K562 (cell line): ENCODE measurements around the gene EPB41L4A. TPM values are rescaled to one million over a fixed set of nuclear protein-coding genes. Genes with fewer than 3 reads are reported as not detected.

Experiments
- ATAC-seq: fragments of 200-7000 bp; cut with Tn5 transposase; 3 replicates; pipeline ENCODE4 v1.9.1; 2020; ENCODE audit warnings: moderate library complexity
- BruUV-seq: library from RNA; stranded (reverse); fragments of 400-500 nt; replicated peaks from 2 replicates; lab custom pipeline; 2021; lab: Mats Ljungman, UMichigan
- CTCF ChIA-PET: fragments of 300-600 bp; formaldehyde crosslinking; extraction: SDS; loops from one replicate; lab custom pipeline; 2021; ENCODE audit warnings: low intra/inter-chr PET ratio; lab: Yijun Ruan, JAX
- POLR2A ChIA-PET: fragments of 300-600, 350-650 bp; sonication (Branson Sonifier 250); formaldehyde crosslinking; extraction: SDS; loops from one replicate; lab custom pipeline; 2021; ENCODE audit warnings: antibody characterized with exemption, inconsistent platforms; lab: Yijun Ruan, JAX
- DNase-seq, 4 experiments: peaks; one replicate each; pipeline versions ENCODE4 v3.0.0 to v3.0.0-alpha.2; 2011 to 2018; ENCODE audit warnings: low spot score in 3 of 4, mixed read lengths in 3 of 4; ENCODE audit errors: extremely low read depth in 1 of 4
- FAIRE-seq: peaks from 2 replicates; lab custom pipeline; 2011; peaks lifted over from hg19 to GRCh38; lab: Jason Lieb, UNC
- H2AFZ ChIP-seq: 2 replicates; pipeline ENCODE4 v1.6.0; 2011; ENCODE audit warnings: low read depth, low read length, control low read depth, inconsistent platforms
- H3K27ac ChIP-seq: fragments of 200-600 bp; 3 replicates; pipeline ENCODE4 v1.8.0; 2011; ENCODE audit warnings: low read depth, mild to moderate bottlenecking, control low read depth, inconsistent platforms, low read length, moderate library complexity, mixed read lengths; ENCODE audit errors: extremely low read depth
- H3K27me3 ChIP-seq, 2 experiments: fragments of 300-600 bp in 1 of 2; 2 replicates in 1 of 2; 3 replicates in 1 of 2; pipeline versions ENCODE4 v1.6.0 to v1.8.0; 2011; ENCODE audit warnings: inconsistent platforms in 2 of 2, low read length in 2 of 2, mild to moderate bottlenecking in 1 of 2, mixed read lengths in 1 of 2, moderate library complexity in 1 of 2; ENCODE audit not compliant: control insufficient read depth in 2 of 2, insufficient read depth in 2 of 2
- H3K36me3 ChIP-seq: fragments of 300-600 bp; 3 replicates; pipeline ENCODE4 v1.8.0; 2011; ENCODE audit warnings: mild to moderate bottlenecking, low read length, inconsistent platforms; ENCODE audit not compliant: control insufficient read depth, insufficient read depth
- H3K4me1 ChIP-seq, 2 experiments: fragments of 200-600 bp in 1 of 2; replicated peaks in 1 of 2; 2 replicates in 1 of 2; 3 replicates in 1 of 2; pipeline versions ENCODE4 v1.5.1 to v1.8.0; 2011; ENCODE audit warnings: inconsistent platforms in 2 of 2, low read length in 2 of 2, mild to moderate bottlenecking in 1 of 2, mixed read lengths in 1 of 2, moderate library complexity in 1 of 2; ENCODE audit not compliant: control insufficient read depth in 2 of 2, insufficient read depth in 2 of 2
- H3K4me2 ChIP-seq: 2 replicates; pipeline ENCODE4 v1.6.1; 2011; ENCODE audit warnings: low read length, control low read depth, inconsistent platforms, mixed read lengths; ENCODE audit not compliant: insufficient read depth
- H3K4me3 ChIP-seq: fragments of 200-600 bp; sonication (generic), shearing (Covaris generic); 2 replicates; pipeline ENCODE4 v1.5.1; 2016; ENCODE audit warnings: control low read depth, inconsistent platforms
- H3K79me2 ChIP-seq: fragments of 200-600 bp; 3 replicates; pipeline ENCODE4 v1.8.0; 2011; ENCODE audit warnings: low read length, inconsistent platforms; ENCODE audit not compliant: control insufficient read depth, insufficient read depth
- H3K9ac ChIP-seq, 2 experiments: 2 replicates each; pipeline versions ENCODE4 v1.6.0 to v1.6.1; 2011; ENCODE audit warnings: low read depth in 2 of 2, low read length in 2 of 2, control low read depth in 1 of 2, inconsistent platforms in 1 of 2, mild to moderate bottlenecking in 1 of 2, mixed read lengths in 1 of 2; ENCODE audit not compliant: insufficient read depth in 1 of 2
- H3K9me1 ChIP-seq: one replicate; pipeline ENCODE4 v1.6.0; 2011; ENCODE audit warnings: inconsistent platforms, mild to moderate bottlenecking, low read length, moderate library complexity; ENCODE audit not compliant: control insufficient read depth, insufficient read depth
- H3K9me3 ChIP-seq: replicated peaks from 2 replicates; pipeline ENCODE4 v1.5.1; 2011; ENCODE audit warnings: low read depth, low read length, inconsistent platforms; ENCODE audit not compliant: control insufficient read depth, insufficient read depth
- H4K20me1 ChIP-seq: replicated peaks from 2 replicates; pipeline ENCODE4 v1.6.1; 2011; ENCODE audit warnings: low read length, inconsistent platforms, mixed read lengths; ENCODE audit not compliant: control insufficient read depth, insufficient read depth
- ATF1 ChIP-seq, 2 experiments: fragments of 450-650 bp in 1 of 2; IDR thresholded peaks; 2 replicates each; pipeline ENCODE4 v1.6.1; 2016; ENCODE audit warnings: missing compliant biosample characterization in 1 of 2, missing genetic modification characterization in 1 of 2
- BCOR ChIP-seq: fragments of 450-650 bp; IDR thresholded peaks from 2 replicates; pipeline ENCODE4 v1.6.1; 2016
- ELK1 ChIP-seq: sonication (generic); formaldehyde crosslinking; IDR thresholded peaks from 2 replicates; pipeline ENCODE4 v1.8.1; 2022; ENCODE audit warnings: missing genetic modification reagents
- ETS1 ChIP-seq: conservative IDR thresholded peaks from 2 replicates; pipeline ENCODE4 v1.6.1; 2011; ENCODE audit warnings: low read depth, mild to moderate bottlenecking, low read length; ENCODE audit not compliant: control insufficient read depth
- HNRNPH1 ChIP-seq: fragments of 200-400 bp; formaldehyde crosslinking; optimal IDR thresholded peaks from 2 replicates; pipeline ENCODE3; 2017; ENCODE audit warnings: low read depth, mild to moderate bottlenecking, low read length, moderate library complexity
- PHF20 ChIP-seq: fragments of 450-650 bp; IDR thresholded peaks from 2 replicates; pipeline ENCODE4 v1.6.1; 2018; ENCODE audit not compliant: partially characterized antibody
- ZNF140 ChIP-seq: fragments of 250-450 bp; sonication (Bioruptor Pico); IDR thresholded peaks from 2 replicates; pipeline ENCODE4 v1.8.0; 2021; ENCODE audit warnings: moderate library complexity, mild to moderate bottlenecking, inconsistent platforms
- ZNF217 ChIP-seq: sonication (generic); formaldehyde crosslinking; IDR thresholded peaks from 2 replicates; pipeline ENCODE4 v1.8.0; 2022; ENCODE audit warnings: mild to moderate bottlenecking, missing genetic modification reagents
- ZNF24 ChIP-seq: fragments of 450-650 bp; IDR thresholded peaks from 2 replicates; pipeline ENCODE4 v1.6.1; 2016
- ZNF395 ChIP-seq: fragments of 200-800 bp; sonication (Bioruptor generic); IDR thresholded peaks from 2 replicates; pipeline ENCODE4 v1.6.1; 2017; ENCODE audit warnings: missing genetic modification characterization, missing compliant biosample characterization
- ZNF445 ChIP-seq: fragments of 250-450 bp; sonication (Bioruptor Pico); IDR thresholded peaks from 2 replicates; pipeline ENCODE4 v1.4.0; 2020; ENCODE audit warnings: low read depth, mild to moderate bottlenecking, moderate library complexity
- WGBS: fragments of 100-300 bp; shearing (Covaris generic); methylation state at CpG from one replicate; pipeline ENCODE4 v1.1.6; 2016; ENCODE audit warnings: low coverage, mixed read lengths; ENCODE audit not compliant: insufficient coverage; ENCODE audit errors: missing lambda C conversion rate; 5-methylcytosine and 5-hydroxymethylcytosine counted together
- in situ Hi-C: fragments of 300-500 bp; cut with MboI; formaldehyde crosslinking; loops from 4 replicates; pipeline ENCODE4 v1.15.0; 2018; ENCODE audit warnings: inconsistent platforms, mixed read lengths
- intact Hi-C: fragments of 100-400 bp; cut with micrococcal nuclease; formaldehyde crosslinking; loops from 2 replicates; pipeline ENCODE4 v1.14.2; 2022
- polyA plus RNA-seq, 8 experiments: library from polyadenylated mRNA; depleted of rRNA in 4 of 8; stranded (reverse) in 5 of 8; unstranded in 3 of 8; fragments of >200 nt; fragmentation: Nextera tagmentation in 2 of 8; fragmentation: Illumina TruSeq in 1 of 8; extraction: Ambion mirVana in 2 of 8; extraction: Trizol in 1 of 8; gene quantifications; 2 replicates each; pipeline versions ENCODE4 v1.2.1 to v1.2.3, GENCODE V29; 2011 to 2014; ENCODE audit warnings: inconsistent platforms in 1 of 8, missing spikeins in 1 of 8
- total RNA-seq, 7 experiments: library from RNA; depleted of rRNA in 6 of 7; stranded (reverse); fragments of >200 nt in 6 of 7; fragmentation: Illumina TruSeq in 2 of 7; extraction: Trizol in 2 of 7; gene quantifications; 2 replicates each; pipeline versions ENCODE4 v1.2.1 to v1.2.3, GENCODE V29; 2011 to 2021; ENCODE audit warnings: low replicate concordance in 1 of 7
- TF ChIP-seq, protein P1 (sequence below): fragments of 450-650 bp; formaldehyde crosslinking; IDR thresholded peaks from 2 replicates; pipeline ENCODE4 v1.4.0; 2022; ENCODE audit warnings: missing genetic modification characterization
- TF ChIP-seq, protein P2 (sequence below): fragments of 450-650 bp; IDR thresholded peaks from one replicate; pipeline ENCODE4 v1.6.1; 2018; ENCODE audit warnings: mild to moderate bottlenecking, moderate library complexity; ENCODE audit not compliant: partially characterized antibody

The EPB41L4A gene
- total and polyA plus RNA-seq, 9 of the 15 experiments (the other 6 are each of a cell fraction or from before 2014, with no cell fraction given), result 0.04 to 0.35 (median 0.12) TPM; not detected in 3

DNA sequence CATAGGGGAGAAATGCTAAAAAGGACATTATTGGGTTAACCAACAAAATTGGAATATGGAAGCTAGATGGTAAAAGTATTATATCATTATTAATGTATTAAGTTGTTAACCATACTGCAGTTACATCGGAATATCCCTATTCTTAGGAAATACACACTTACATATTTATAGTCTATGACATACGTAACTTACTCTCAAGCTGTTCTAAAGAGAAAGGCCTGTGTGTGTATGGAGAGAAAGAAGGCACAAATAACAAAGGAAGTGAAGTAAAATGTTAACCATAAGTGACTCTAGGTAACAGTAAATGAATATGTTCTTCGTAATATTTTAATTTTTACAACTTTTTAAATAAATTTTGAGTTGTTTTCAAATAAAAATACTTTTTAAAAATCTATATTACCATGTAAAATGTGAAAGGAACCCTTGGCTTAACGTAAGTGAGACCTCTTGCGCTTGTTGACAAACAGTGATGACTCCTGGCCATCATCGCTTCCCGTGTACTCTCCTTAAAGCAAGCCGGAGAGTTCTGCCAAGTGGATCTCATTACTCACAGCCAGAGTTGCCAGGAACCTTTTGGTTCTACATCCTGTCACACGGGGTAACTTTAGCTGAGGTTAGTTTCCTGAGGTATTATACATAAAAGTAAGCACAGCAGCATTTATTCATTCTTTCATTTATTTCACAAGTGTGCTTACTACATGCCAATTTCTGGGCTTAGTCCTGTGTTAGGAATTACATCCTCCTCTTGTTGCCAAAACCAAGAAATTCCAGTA lies 165.4 kb downstream of the EPB41L4A start (continued):
- TF ChIP-seq ELK1 (no peak), ATF1 (CRISPR knock-in tag; IDR thresholded peaks at IDR 0.05) (no peak), ATF1 (tag; IDR thresholded peaks at IDR 0.05) (no peak), ZNF217 (CRISPR knock-in tag) (no peak)

- Histone ChIP-seq H3K4me1 (no peaks in the 10 kb centered on the region), H3K79me2 (no peaks in the 10 kb centered on the region), H3K4me3 (no peak overlapping the region), H3K4me2 (no peak overlapping the region), H3K9me1 (no peaks in the 10 kb centered on the region), H3K27ac (no peak overlapping the region), H3K27me3 (peaks cover 0 to 6% of the 10 kb centered on the region in 2 experiments; a peak in 1 of 5 replicates), H3K36me3 (no peaks in the 10 kb centered on the region), H4K20me1 (no peaks in the 10 kb centered on the region), H3K9me3 (no peaks in the 10 kb centered on the region), H3K9ac (no peak overlapping the region), H2AFZ (no peak overlapping the region)
- ATAC-seq, result no peak
- ChIA-PET CTCF (no interaction called here), POLR2A (no interaction called here)
- in situ Hi-C loops (no loop called here), intact Hi-C loops (no loop called here)
- FAIRE-seq, result no peak
- no peak for DNase-seq
- no TSS peak for BruUV-seq
- 5% methylated on average over 2 of the region's 2 CpGs for WGBS
- no peak for TF ChIP-seq PHF20
- no peak for TF ChIP-seq ZNF445 (CRISPR knock-in tag)
- TF ChIP-seq BCOR, result no peak
- TF ChIP-seq, protein P1, sequence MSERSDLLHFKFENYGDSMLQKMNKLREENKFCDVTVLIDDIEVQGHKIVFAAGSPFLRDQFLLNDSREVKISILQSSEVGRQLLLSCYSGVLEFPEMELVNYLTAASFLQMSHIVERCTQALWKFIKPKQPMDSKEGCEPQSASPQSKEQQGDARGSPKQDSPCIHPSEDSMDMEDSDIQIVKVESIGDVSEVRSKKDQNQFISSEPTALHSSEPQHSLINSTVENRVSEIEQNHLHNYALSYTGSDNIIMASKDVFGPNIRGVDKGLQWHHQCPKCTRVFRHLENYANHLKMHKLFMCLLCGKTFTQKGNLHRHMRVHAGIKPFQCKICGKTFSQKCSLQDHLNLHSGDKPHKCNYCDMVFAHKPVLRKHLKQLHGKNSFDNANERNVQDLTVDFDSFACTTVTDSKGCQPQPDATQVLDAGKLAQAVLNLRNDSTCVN (CRISPR knock-in tag), result no peak
- TF ChIP-seq HNRNPH1, result no peak
- no peak for TF ChIP-seq ZNF140 (CRISPR knock-in tag)
- TF ChIP-seq, protein P2, sequence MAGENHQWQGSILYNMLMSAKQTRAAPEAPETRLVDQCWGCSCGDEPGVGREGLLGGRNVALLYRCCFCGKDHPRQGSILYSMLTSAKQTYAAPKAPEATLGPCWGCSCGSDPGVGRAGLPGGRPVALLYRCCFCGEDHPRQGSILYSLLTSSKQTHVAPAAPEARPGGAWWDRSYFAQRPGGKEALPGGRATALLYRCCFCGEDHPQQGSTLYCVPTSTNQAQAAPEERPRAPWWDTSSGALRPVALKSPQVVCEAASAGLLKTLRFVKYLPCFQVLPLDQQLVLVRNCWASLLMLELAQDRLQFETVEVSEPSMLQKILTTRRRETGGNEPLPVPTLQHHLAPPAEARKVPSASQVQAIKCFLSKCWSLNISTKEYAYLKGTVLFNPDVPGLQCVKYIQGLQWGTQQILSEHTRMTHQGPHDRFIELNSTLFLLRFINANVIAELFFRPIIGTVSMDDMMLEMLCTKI, result no peak
- TF ChIP-seq ZNF24, result no peak
- TF ChIP-seq ZNF395 (CRISPR knock-in tag), result no peak
- TF ChIP-seq ETS1, result no peak
These were observed 168.5 kb downstream of the EPB41L4A start for GRCh38 chr5:112250551-112250950.
